ENCODE data around the gene CD7.
A peak's percentile ranks its signal among the peaks of the same experiment; 100 is the strongest.

The CD7 gene

GRCh38 chr17:82346342-82347300, 29.2 kb upstream of the CD7 start:
- no peak for DNase-seq

- no peak for DNase-seq
Observed at GRCh38 chr17:82345151-82345976, 28.0 kb upstream of the CD7 start.

- no peak for DNase-seq
Observed at GRCh38 chr17:82344175-82344907, 26.9 kb upstream of the CD7 start.

GRCh38 chr17:82343560-82343959, 26.2 kb upstream of the CD7 start:
- no peak for DNase-seq

- no peak for DNase-seq
Observed at GRCh38 chr17:82342361-82343079, 25.1 kb upstream of the CD7 start.

GRCh38 chr17:82339634-82340580, 22.5 kb upstream of the CD7 start:
- DNase-seq: no peak

- no peak for DNase-seq
Observed at GRCh38 chr17:82338858-82339633, 21.6 kb upstream of the CD7 start.

- no peak for DNase-seq
Observed at GRCh38 chr17:82334622-82335394, 17.4 kb upstream of the CD7 start.

- DNase-seq: no peak
Observed at GRCh38 chr17:82334204-82334621, 16.8 kb upstream of the CD7 start.

GRCh38 chr17:82333279-82334171, 16.1 kb upstream of the CD7 start, which contains the start of gene SECTM1:
SECTM1 (minus strand) TSS chr17:82333766; CDS start chr17:82327240, 6,526 bp downstream.
- peak; percentile 52 for DNase-seq

GRCh38 chr17:82332669-82333278, 15.4 kb upstream of the CD7 start:
- DNase-seq: peak; percentile 52

GRCh38 chr17:82331345-82331939, 14.0 kb upstream of the CD7 start:
- DNase-seq: no peak

GRCh38 chr17:82330322-82331239, 13.2 kb upstream of the CD7 start:
- no peak for DNase-seq

GRCh38 chr17:82329683-82330321, 12.4 kb upstream of the CD7 start:
- no peak for DNase-seq

- no peak for DNase-seq
Observed at GRCh38 chr17:82328994-82329507, 11.6 kb upstream of the CD7 start.
